HepG2 (cell line): ENCODE data around the gene MT1F. TPM values are rescaled to one million over a fixed set of nuclear protein-coding genes. Genes with fewer than 3 reads are reported as not detected.

ENCODE experiments used
- ATF7-NPFF ChIP-seq: sonication (generic); formaldehyde crosslinking; IDR thresholded peaks from 2 replicates; pipeline ENCODE4 v1.8.1; 2023; ENCODE audit warnings: mild to moderate bottlenecking, low read depth, missing genetic modification reagents, moderate library complexity
- EZH2 ChIP-seq: conservative IDR thresholded peaks from 2 replicates; pipeline ENCODE4 v1.6.1; 2012; ENCODE audit warnings: mild to moderate bottlenecking, low read depth, low read length, moderate library complexity
- JDP2 ChIP-seq: sonication (generic); formaldehyde crosslinking; IDR thresholded peaks from 2 replicates; pipeline ENCODE4 v1.8.1; 2022; ENCODE audit warnings: missing genetic modification reagents, borderline replicate concordance
- MBD4 ChIP-seq: IDR thresholded peaks from 2 replicates; pipeline ENCODE4 v1.6.1; 2012; ENCODE audit warnings: low read length, inconsistent platforms, borderline replicate concordance
- MTA1 ChIP-seq: sonication (generic); formaldehyde crosslinking; IDR thresholded peaks from 2 replicates; pipeline ENCODE4 v1.4.0; 2020; ENCODE audit warnings: missing genetic modification reagents, mild to moderate bottlenecking, borderline replicate concordance
- MXD1 ChIP-seq: sonication (generic); formaldehyde crosslinking; IDR thresholded peaks from 2 replicates; pipeline ENCODE4 v1.4.0; 2020; ENCODE audit warnings: mild to moderate bottlenecking, missing genetic modification reagents
- MYC ChIP-seq: sonication (generic); formaldehyde crosslinking; IDR thresholded peaks from 2 replicates; pipeline ENCODE4 v1.9.0; 2021; ENCODE audit warnings: missing genetic modification reagents, borderline replicate concordance
- NFATC3 ChIP-seq: sonication (generic); formaldehyde crosslinking; IDR thresholded peaks from 2 replicates; pipeline ENCODE4 v1.5.1; 2020; ENCODE audit warnings: mild to moderate bottlenecking, missing genetic modification reagents
- PBX2 ChIP-seq: IDR thresholded peaks from 2 replicates; pipeline ENCODE4 v1.6.1; 2016; ENCODE audit warnings: control low read depth
- RXRB ChIP-seq: IDR thresholded peaks from 2 replicates; pipeline ENCODE4 v1.6.1; 2016; ENCODE audit warnings: borderline replicate concordance, missing genetic modification reagents, missing compliant biosample characterization
- SNAI1 ChIP-seq: sonication (generic); formaldehyde crosslinking; IDR thresholded peaks from 2 replicates; pipeline ENCODE4 v1.5.0; 2020; ENCODE audit warnings: mild to moderate bottlenecking, missing genetic modification reagents, borderline replicate concordance
- SRSF4 ChIP-seq: fragments of 200-400 bp; formaldehyde crosslinking; IDR thresholded peaks from one replicate; pipeline ENCODE4 v1.6.1; 2018; ENCODE audit warnings: mild to moderate bottlenecking, low read depth, low read length, moderate library complexity; ENCODE audit not compliant: poor library complexity, severe bottlenecking
- TFDP2 ChIP-seq: sonication (generic); formaldehyde crosslinking; IDR thresholded peaks from 2 replicates; pipeline ENCODE4 v1.4.0; 2020; ENCODE audit warnings: missing genetic modification reagents
- ZMYM2 ChIP-seq: sonication (generic); formaldehyde crosslinking; IDR thresholded peaks from 2 replicates; pipeline ENCODE4 v1.8.0; 2022; ENCODE audit warnings: mild to moderate bottlenecking, missing genetic modification reagents
- ZNF24 ChIP-seq: fragments of 450-650 bp; IDR thresholded peaks from 2 replicates; pipeline ENCODE4 v1.6.1; 2017; ENCODE audit warnings: antibody characterized with exemption, mild to moderate bottlenecking
- ZNF275 ChIP-seq: sonication (generic); formaldehyde crosslinking; IDR thresholded peaks from 2 replicates; pipeline ENCODE4 v1.8.0; 2022; ENCODE audit warnings: missing genetic modification reagents, mild to moderate bottlenecking, inconsistent platforms, borderline replicate concordance
- ZNF597 ChIP-seq: sonication (generic); formaldehyde crosslinking; IDR thresholded peaks from 2 replicates; pipeline ENCODE4 v1.5.0; 2020; ENCODE audit warnings: missing genetic modification reagents
- ZNF607 ChIP-seq: sonication (generic); formaldehyde crosslinking; IDR thresholded peaks from 2 replicates; pipeline ENCODE4 v1.5.1; 2020; ENCODE audit warnings: missing genetic modification reagents, mild to moderate bottlenecking, borderline replicate concordance
- ZNF614 ChIP-seq: IDR thresholded peaks from 2 replicates; pipeline ENCODE4 v1.6.1; 2018; ENCODE audit warnings: missing biosample characterization, missing genetic modification reagents, inconsistent platforms, borderline replicate concordance
- ZXDC ChIP-seq: sonication (generic); formaldehyde crosslinking; IDR thresholded peaks from 2 replicates; pipeline ENCODE4 v1.5.0; 2020; ENCODE audit warnings: mild to moderate bottlenecking, missing genetic modification reagents
- polyA plus RNA-seq, 8 experiments: library from polyadenylated mRNA; depleted of rRNA in 3 of 8; stranded (reverse) in 7 of 8; unstranded in 1 of 8; fragments of >200 nt; fragmentation: Illumina TruSeq in 4 of 8; extraction: Trizol in 4 of 8; gene quantifications; 2 replicates each; pipeline versions ENCODE4 v1.2.1 to v1.2.3, GENCODE V29; 2011 to 2016; ENCODE audit warnings: low read depth in 4 of 8, missing spikeins in 1 of 8, mixed read lengths in 1 of 8; ENCODE audit not compliant: insufficient read depth in 1 of 8
- total RNA-seq, 5 experiments: library from RNA; depleted of rRNA; stranded (reverse); fragments of >200 nt; fragmentation: Illumina TruSeq; extraction: Trizol; gene quantifications; 2 replicates each; pipeline ENCODE4 v1.2.3, GENCODE V29; 2016; ENCODE audit warnings: low read depth in 1 of 5

MT1F gene
- total and polyA plus RNA-seq, 2 of the 13 experiments (the other 11 are each of a cell fraction or from before 2014, with no cell fraction given) = 1.9 to 169 TPM

- TF ChIP-seq TFDP2 (CRISPR knock-in tag) (peak; percentile 77), SNAI1 (CRISPR knock-in tag) (no peak), ZNF24 (no peak), ATF7-NPFF (CRISPR knock-in tag) (no peak; the same call in 1 of the 2 replicates), ZXDC (CRISPR knock-in tag) (0 out of 2 replicates have a peak, but pooled peaks have one; percentile 49), SRSF4 (no peak), JDP2 (CRISPR knock-in tag) (no peak), ZNF607 (CRISPR knock-in tag) (no peak; the same call in 1 of the 2 replicates), ZNF614 (CRISPR knock-in tag) (no peak), ZNF597 (CRISPR knock-in tag) (no peak), MYC (CRISPR knock-in tag) (peak; percentile 14), NFATC3 (no peak), PBX2 (peak; percentile 36; the same call in 1 of the 2 replicates), ZMYM2 (CRISPR knock-in tag) (no peak), EZH2 (no peak), MTA1 (CRISPR knock-in tag) (0 out of 2 replicates have a peak, but pooled peaks have one; percentile 55), RXRB (no peak; the same call in 1 of the 2 replicates), MBD4 (no peak), MXD1 (CRISPR knock-in tag) (peak; percentile 71; the same call in 1 of the 2 replicates), ZNF275 (no peak)
Observed at GRCh38 chr16:56657555-56658326, at the start of gene MT1F (continued).
